K562 (cell line): ENCODE data around the gene TBXA2R. TPM values are rescaled to one million over a fixed set of nuclear protein-coding genes. Genes with fewer than 3 reads are reported as not detected.

ENCODE experiments used
- ATAC-seq: fragments of 200-7000 bp; cut with Tn5 transposase; 3 replicates; pipeline ENCODE4 v1.9.1; 2020; ENCODE audit warnings: moderate library complexity
- BruUV-seq: library from RNA; stranded (reverse); fragments of 400-500 nt; replicated peaks from 2 replicates; lab custom pipeline; 2021; lab: Mats Ljungman, UMichigan
- CTCF ChIA-PET: fragments of 300-600 bp; formaldehyde crosslinking; extraction: SDS; loops from one replicate; lab custom pipeline; 2021; ENCODE audit warnings: low intra/inter-chr PET ratio; lab: Yijun Ruan, JAX
- POLR2A ChIA-PET: fragments of 300-600, 350-650 bp; sonication (Branson Sonifier 250); formaldehyde crosslinking; extraction: SDS; loops from one replicate; lab custom pipeline; 2021; ENCODE audit warnings: antibody characterized with exemption, inconsistent platforms; lab: Yijun Ruan, JAX
- DNase-seq, 4 experiments: peaks; one replicate each; pipeline versions ENCODE4 v3.0.0 to v3.0.0-alpha.2; 2011 to 2018; ENCODE audit warnings: low spot score in 3 of 4, mixed read lengths in 3 of 4; ENCODE audit errors: extremely low read depth in 1 of 4
- FAIRE-seq: peaks from 2 replicates; lab custom pipeline; 2011; peaks lifted over from hg19 to GRCh38; lab: Jason Lieb, UNC
- H2AFZ ChIP-seq: 2 replicates; pipeline ENCODE4 v1.6.0; 2011; ENCODE audit warnings: low read depth, low read length, control low read depth, inconsistent platforms
- H3K27ac ChIP-seq: fragments of 200-600 bp; 3 replicates; pipeline ENCODE4 v1.8.0; 2011; ENCODE audit warnings: low read depth, mild to moderate bottlenecking, control low read depth, inconsistent platforms, low read length, moderate library complexity, mixed read lengths; ENCODE audit errors: extremely low read depth
- H3K27me3 ChIP-seq, 2 experiments: fragments of 300-600 bp in 1 of 2; 2 replicates in 1 of 2; 3 replicates in 1 of 2; pipeline versions ENCODE4 v1.6.0 to v1.8.0; 2011; ENCODE audit warnings: inconsistent platforms in 2 of 2, low read length in 2 of 2, mild to moderate bottlenecking in 1 of 2, mixed read lengths in 1 of 2, moderate library complexity in 1 of 2; ENCODE audit not compliant: control insufficient read depth in 2 of 2, insufficient read depth in 2 of 2
- H3K36me3 ChIP-seq: fragments of 300-600 bp; 3 replicates; pipeline ENCODE4 v1.8.0; 2011; ENCODE audit warnings: mild to moderate bottlenecking, low read length, inconsistent platforms; ENCODE audit not compliant: control insufficient read depth, insufficient read depth
- H3K4me1 ChIP-seq, 2 experiments: fragments of 200-600 bp in 1 of 2; replicated peaks in 1 of 2; 2 replicates in 1 of 2; 3 replicates in 1 of 2; pipeline versions ENCODE4 v1.5.1 to v1.8.0; 2011; ENCODE audit warnings: inconsistent platforms in 2 of 2, low read length in 2 of 2, mild to moderate bottlenecking in 1 of 2, mixed read lengths in 1 of 2, moderate library complexity in 1 of 2; ENCODE audit not compliant: control insufficient read depth in 2 of 2, insufficient read depth in 2 of 2
- H3K4me2 ChIP-seq: 2 replicates; pipeline ENCODE4 v1.6.1; 2011; ENCODE audit warnings: low read length, control low read depth, inconsistent platforms, mixed read lengths; ENCODE audit not compliant: insufficient read depth
- H3K4me3 ChIP-seq: fragments of 200-600 bp; sonication (generic), shearing (Covaris generic); 2 replicates; pipeline ENCODE4 v1.5.1; 2016; ENCODE audit warnings: control low read depth, inconsistent platforms
- H3K79me2 ChIP-seq: fragments of 200-600 bp; 3 replicates; pipeline ENCODE4 v1.8.0; 2011; ENCODE audit warnings: low read length, inconsistent platforms; ENCODE audit not compliant: control insufficient read depth, insufficient read depth
- H3K9ac ChIP-seq, 2 experiments: 2 replicates each; pipeline versions ENCODE4 v1.6.0 to v1.6.1; 2011; ENCODE audit warnings: low read depth in 2 of 2, low read length in 2 of 2, control low read depth in 1 of 2, inconsistent platforms in 1 of 2, mild to moderate bottlenecking in 1 of 2, mixed read lengths in 1 of 2; ENCODE audit not compliant: insufficient read depth in 1 of 2
- H3K9me1 ChIP-seq: one replicate; pipeline ENCODE4 v1.6.0; 2011; ENCODE audit warnings: inconsistent platforms, mild to moderate bottlenecking, low read length, moderate library complexity; ENCODE audit not compliant: control insufficient read depth, insufficient read depth
- H3K9me3 ChIP-seq: replicated peaks from 2 replicates; pipeline ENCODE4 v1.5.1; 2011; ENCODE audit warnings: low read depth, low read length, inconsistent platforms; ENCODE audit not compliant: control insufficient read depth, insufficient read depth
- H4K20me1 ChIP-seq: replicated peaks from 2 replicates; pipeline ENCODE4 v1.6.1; 2011; ENCODE audit warnings: low read length, inconsistent platforms, mixed read lengths; ENCODE audit not compliant: control insufficient read depth, insufficient read depth
- FOXA1 ChIP-seq: fragments of 450-650 bp; IDR thresholded peaks from 2 replicates; pipeline ENCODE4 v1.6.1; 2016; ENCODE audit warnings: mild to moderate bottlenecking, borderline replicate concordance
- ZBTB1 ChIP-seq: sonication (generic); formaldehyde crosslinking; IDR thresholded peaks from 2 replicates; pipeline ENCODE4 v1.8.1; 2023; ENCODE audit warnings: missing genetic modification reagents, low read depth, mild to moderate bottlenecking, borderline replicate concordance
- ZBTB26 ChIP-seq: fragments of 450-650 bp; formaldehyde crosslinking; IDR thresholded peaks from 2 replicates; pipeline ENCODE4 v1.4.0; 2022; ENCODE audit warnings: missing genetic modification characterization
- ZNF282 ChIP-seq: sonication (generic); formaldehyde crosslinking; IDR thresholded peaks from 2 replicates; pipeline ENCODE4 v1.8.1; 2023; ENCODE audit warnings: missing genetic modification reagents
- ZNF780A ChIP-seq: fragments of 250-450 bp; sonication (Bioruptor Pico); IDR thresholded peaks from 2 replicates; pipeline ENCODE4 v1.5.0; 2021; ENCODE audit warnings: mild to moderate bottlenecking
- WGBS: fragments of 100-300 bp; shearing (Covaris generic); methylation state at CpG from one replicate; pipeline ENCODE4 v1.1.6; 2016; ENCODE audit warnings: low coverage, mixed read lengths; ENCODE audit not compliant: insufficient coverage; ENCODE audit errors: missing lambda C conversion rate; 5-methylcytosine and 5-hydroxymethylcytosine counted together
- in situ Hi-C: fragments of 300-500 bp; cut with MboI; formaldehyde crosslinking; loops from 4 replicates; pipeline ENCODE4 v1.15.0; 2018; ENCODE audit warnings: inconsistent platforms, mixed read lengths
- intact Hi-C: fragments of 100-400 bp; cut with micrococcal nuclease; formaldehyde crosslinking; loops from 2 replicates; pipeline ENCODE4 v1.14.2; 2022
- polyA plus RNA-seq, 8 experiments: library from polyadenylated mRNA; depleted of rRNA in 4 of 8; stranded (reverse) in 5 of 8; unstranded in 3 of 8; fragments of >200 nt; fragmentation: Nextera tagmentation in 2 of 8; fragmentation: Illumina TruSeq in 1 of 8; extraction: Ambion mirVana in 2 of 8; extraction: Trizol in 1 of 8; gene quantifications; 2 replicates each; pipeline versions ENCODE4 v1.2.1 to v1.2.3, GENCODE V29; 2011 to 2014; ENCODE audit warnings: inconsistent platforms in 1 of 8, missing spikeins in 1 of 8
- total RNA-seq, 7 experiments: library from RNA; depleted of rRNA in 6 of 7; stranded (reverse); fragments of >200 nt in 6 of 7; fragmentation: Illumina TruSeq in 2 of 7; extraction: Trizol in 2 of 7; gene quantifications; 2 replicates each; pipeline versions ENCODE4 v1.2.1 to v1.2.3, GENCODE V29; 2011 to 2021; ENCODE audit warnings: low replicate concordance in 1 of 7

TBXA2R gene
- total and polyA plus RNA-seq, 9 of the 15 experiments (the other 6 are each of a cell fraction or from before 2014, with no cell fraction given), result 1.5 to 24.0 (median 2.8) TPM

- CTCF ChIA-PET, result no interaction called here
- FAIRE-seq (no peak), DNase-seq (no peak), ATAC-seq (no peak)
- TF ChIP-seq ZNF282 (no peak), FOXA1 (no peak), ZBTB1 (CRISPR knock-in tag) (no peak), ZBTB26 (no peak), ZNF780A (CRISPR knock-in tag) (no peak)
- H3K4me3 ChIP-seq, result no peak overlapping the region
- in situ Hi-C loops, result no loop called here
- no TSS peak for BruUV-seq
- H3K9me1 ChIP-seq, result no peaks in the 10 kb centered on the region
- peaks cover 17% of the 10 kb centered on the region for H3K79me2 ChIP-seq
- no peaks in the 10 kb centered on the region for H3K27me3 ChIP-seq
- H3K4me2 ChIP-seq, result no peak overlapping the region
- WGBS, result 80% methylated on average over 10 of the region's 10 CpGs
- POLR2A ChIA-PET, result interaction anchor here (1.5 to 2.4 kb wide), 2 partner anchors 7 to 10 kb away, joined by 3 to 9 read pairs; partner anchors contain the start of gene MFSD12
- H3K36me3 ChIP-seq, result peaks cover 66% of the 10 kb centered on the region
- no peaks in the 10 kb centered on the region for H3K9me3 ChIP-seq
- H3K9ac ChIP-seq, result no peak overlapping the region
- H3K27ac ChIP-seq, result no peak overlapping the region
- intact Hi-C loops, result loop anchor here (10.0 kb wide), 1 partner anchor 55 kb away; the partner anchor contains the start of gene TBXA2R
- H3K4me1 ChIP-seq, result peaks cover 0 to 59% of the 10 kb centered on the region in 2 experiments; a peak in 3 of 5 replicates
- H4K20me1 ChIP-seq, result peaks cover 5% of the 10 kb centered on the region; the same call in 1 of the 2 replicates
- H2AFZ ChIP-seq, result no peak overlapping the region
Measured at GRCh38 chr19:3549816-3550215, 56.9 kb downstream of the TBXA2R start.
